Activated B cell treated with CpG ODN at 0.5 μM for 24 hours (primary cell): ENCODE data around the gene PDE9A. TPM values are rescaled to one million over a fixed set of nuclear protein-coding genes. Genes with fewer than 3 reads are reported as not detected.

Experiments used
- ATAC-seq: fragments of 200-7000 bp; cut with Tn5 transposase; one replicate; pipeline ENCODE4 v1.10.0; 2021; ENCODE audit warnings: low read depth, mild to moderate bottlenecking, moderate library complexity
- CTCF ChIA-PET: fragments of 350-600 bp; sonication (Branson Sonifier 250); formaldehyde crosslinking; loops from one replicate; lab custom pipeline; 2021; ENCODE audit warnings: antibody characterized with exemption; lab: Charles Lee
- POLR2A ChIA-PET: fragments of 350-600 bp; sonication (Branson Sonifier 250); formaldehyde crosslinking; loops from one replicate; lab custom pipeline; 2021; ENCODE audit warnings: antibody characterized with exemption; lab: Charles Lee
- DNase-seq: peaks from one replicate; pipeline ENCODE4 v3.0.0; 2022
- H3K27ac Mint-ChIP-seq: one replicate; pipeline ENCODE4 v1.8.0; 2020; ENCODE audit warnings: mixed read lengths
- H3K27me3 Mint-ChIP-seq: one replicate; pipeline ENCODE4 v1.8.0; 2021; ENCODE audit warnings: mixed read lengths
- H3K36me3 Mint-ChIP-seq: one replicate; pipeline ENCODE4 v1.8.0; 2021; ENCODE audit warnings: low read depth, mixed read lengths
- H3K4me1 Mint-ChIP-seq: one replicate; pipeline ENCODE4 v1.8.0; 2021; ENCODE audit warnings: mixed read lengths
- H3K4me3 Mint-ChIP-seq: one replicate; pipeline ENCODE4 v1.8.0; 2020; ENCODE audit warnings: mild to moderate bottlenecking, mixed read lengths
- H3K9me3 Mint-ChIP-seq: one replicate; pipeline ENCODE4 v1.8.0; 2020; ENCODE audit warnings: mixed read lengths
- CTCF ChIP-seq: fragments of 200-600 bp; IDR thresholded peaks from one replicate; pipeline ENCODE4 v1.8.0; 2022; ENCODE audit warnings: antibody characterized with exemption, mild to moderate bottlenecking
- intact Hi-C: fragments of 100-400 bp; cut with micrococcal nuclease; formaldehyde crosslinking; loops from one replicate; pipeline ENCODE4 v1.15.1; 2024
- total RNA-seq: library from RNA; stranded (reverse); gene quantifications from 2 replicates; pipeline ENCODE4 v1.2.3, GENCODE V29; 2022

PDE9A gene
- total RNA-seq, 1 donor from 2014 or later, result 0.58 TPM

GRCh38 chr21:42619166-42619565 lies 34.3 kb upstream of the PDE9A start:
- DNase-seq (no peak), ATAC-seq (no peak)
- Mint-ChIP-seq H3K27ac (no peak overlapping the region), H3K9me3 (no peaks in the 10 kb centered on the region), H3K4me3 (no peak overlapping the region), H3K4me1 (no peaks in the 10 kb centered on the region), H3K27me3 (peaks cover 23% of the 10 kb centered on the region), H3K36me3 (no peaks in the 10 kb centered on the region)
- no peak for TF ChIP-seq CTCF
- intact Hi-C loops, result no loop called here
- ChIA-PET POLR2A (no interaction called here), CTCF (no interaction called here)

- peaks cover 3% of the 10 kb centered on the region for H3K4me1 Mint-ChIP-seq
- no peak for TF ChIP-seq CTCF
- DNase-seq, result no peak
- peaks cover 25% of the 10 kb centered on the region for H3K27me3 Mint-ChIP-seq
- no peaks in the 10 kb centered on the region for H3K9me3 Mint-ChIP-seq
- ATAC-seq, result no peak
- intact Hi-C loops, result no loop called here
- CTCF ChIA-PET, result no interaction called here
- no peaks in the 10 kb centered on the region for H3K36me3 Mint-ChIP-seq
- H3K27ac Mint-ChIP-seq, result no peak overlapping the region
- POLR2A ChIA-PET, result no interaction called here
- H3K4me3 Mint-ChIP-seq, result no peak overlapping the region
Observed at GRCh38 chr21:42619841-42620240, 33.6 kb upstream of the PDE9A start.

GRCh38 chr21:42621166-42621818 lies 32.1 kb upstream of the PDE9A start:
- Mint-ChIP-seq H3K27me3 (peaks cover 30% of the 10 kb centered on the region), H3K4me3 (no peak overlapping the region), H3K4me1 (peaks cover 3% of the 10 kb centered on the region), H3K27ac (no peak overlapping the region), H3K9me3 (no peaks in the 10 kb centered on the region), H3K36me3 (no peaks in the 10 kb centered on the region)
- intact Hi-C loops, result no loop called here
- POLR2A ChIA-PET, result no interaction called here
- no peak for TF ChIP-seq CTCF
- DNase-seq (no peak), ATAC-seq (no peak)
- CTCF ChIA-PET, result no interaction called here

GRCh38 chr21:42621819-42622177 lies 31.6 kb upstream of the PDE9A start:
- H3K36me3 Mint-ChIP-seq, result no peaks in the 10 kb centered on the region
- H3K9me3 Mint-ChIP-seq, result no peaks in the 10 kb centered on the region
- no peak overlapping the region for H3K27ac Mint-ChIP-seq
- CTCF ChIA-PET, result no interaction called here
- no peak for DNase-seq
- peaks cover 33% of the 10 kb centered on the region for H3K27me3 Mint-ChIP-seq
- H3K4me1 Mint-ChIP-seq, result peaks cover 3% of the 10 kb centered on the region
- no peak overlapping the region for H3K4me3 Mint-ChIP-seq
- no peak for ATAC-seq
- POLR2A ChIA-PET, result no interaction called here
- intact Hi-C loops, result no loop called here
- no peak for TF ChIP-seq CTCF

GRCh38 chr21:42622284-42622683 lies 31.1 kb upstream of the PDE9A start:
- H3K27ac Mint-ChIP-seq, result no peak overlapping the region
- intact Hi-C loops, result no loop called here
- H3K36me3 Mint-ChIP-seq, result no peaks in the 10 kb centered on the region
- peaks cover 37% of the 10 kb centered on the region for H3K27me3 Mint-ChIP-seq
- peaks cover 3% of the 10 kb centered on the region for H3K4me1 Mint-ChIP-seq
- DNase-seq (no peak), ATAC-seq (no peak)
- TF ChIP-seq CTCF, result no peak
- H3K4me3 Mint-ChIP-seq, result no peak overlapping the region
- ChIA-PET CTCF (no interaction called here), POLR2A (no interaction called here)
- no peaks in the 10 kb centered on the region for H3K9me3 Mint-ChIP-seq
